GM12864 (cell line): ENCODE results near the gene PDE7B.

Experiments
- DNase-seq: peaks from one replicate; pipeline ENCODE4 v3.0.0-alpha.2; 2011; ENCODE audit warnings: low read depth
- H3K4me3 ChIP-seq: 2 replicates; pipeline ENCODE4 v1.5.1; 2011; ENCODE audit warnings: mild to moderate bottlenecking, low read depth, low read length, control low read depth
- TF ChIP-seq, protein P1 (sequence below): IDR thresholded peaks from 2 replicates; pipeline ENCODE4 v1.5.1; 2011; ENCODE audit warnings: low read depth, mild to moderate bottlenecking, moderate library complexity, low read length, control low read depth, inconsistent platforms; ENCODE audit errors: missing control alignments

PDE7B gene

DNA sequence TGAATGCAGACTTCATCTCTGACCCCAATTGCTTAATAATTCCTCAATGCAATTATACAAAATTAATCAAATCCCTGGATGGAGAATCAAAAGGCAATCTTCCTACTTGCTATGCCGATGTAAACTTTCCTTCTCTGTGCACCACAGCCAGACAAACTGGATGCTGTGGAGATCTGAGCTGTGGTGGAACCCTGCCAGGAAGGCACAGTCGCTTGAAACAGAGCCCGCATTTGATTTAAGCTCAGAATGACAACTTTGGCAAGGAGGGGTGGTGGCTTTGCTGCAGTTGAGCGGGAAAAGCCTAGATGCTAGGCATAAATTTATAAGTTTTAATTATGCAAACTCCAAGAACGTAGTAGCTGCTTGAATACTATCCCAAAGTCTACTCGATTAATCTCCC, 207.8 kb downstream of the PDE7B start:
- TF ChIP-seq, protein P1, sequence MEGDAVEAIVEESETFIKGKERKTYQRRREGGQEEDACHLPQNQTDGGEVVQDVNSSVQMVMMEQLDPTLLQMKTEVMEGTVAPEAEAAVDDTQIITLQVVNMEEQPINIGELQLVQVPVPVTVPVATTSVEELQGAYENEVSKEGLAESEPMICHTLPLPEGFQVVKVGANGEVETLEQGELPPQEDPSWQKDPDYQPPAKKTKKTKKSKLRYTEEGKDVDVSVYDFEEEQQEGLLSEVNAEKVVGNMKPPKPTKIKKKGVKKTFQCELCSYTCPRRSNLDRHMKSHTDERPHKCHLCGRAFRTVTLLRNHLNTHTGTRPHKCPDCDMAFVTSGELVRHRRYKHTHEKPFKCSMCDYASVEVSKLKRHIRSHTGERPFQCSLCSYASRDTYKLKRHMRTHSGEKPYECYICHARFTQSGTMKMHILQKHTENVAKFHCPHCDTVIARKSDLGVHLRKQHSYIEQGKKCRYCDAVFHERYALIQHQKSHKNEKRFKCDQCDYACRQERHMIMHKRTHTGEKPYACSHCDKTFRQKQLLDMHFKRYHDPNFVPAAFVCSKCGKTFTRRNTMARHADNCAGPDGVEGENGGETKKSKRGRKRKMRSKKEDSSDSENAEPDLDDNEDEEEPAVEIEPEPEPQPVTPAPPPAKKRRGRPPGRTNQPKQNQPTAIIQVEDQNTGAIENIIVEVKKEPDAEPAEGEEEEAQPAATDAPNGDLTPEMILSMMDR: no peak
- no peak for DNase-seq
- no peak overlapping the region for H3K4me3 ChIP-seq

DNA sequence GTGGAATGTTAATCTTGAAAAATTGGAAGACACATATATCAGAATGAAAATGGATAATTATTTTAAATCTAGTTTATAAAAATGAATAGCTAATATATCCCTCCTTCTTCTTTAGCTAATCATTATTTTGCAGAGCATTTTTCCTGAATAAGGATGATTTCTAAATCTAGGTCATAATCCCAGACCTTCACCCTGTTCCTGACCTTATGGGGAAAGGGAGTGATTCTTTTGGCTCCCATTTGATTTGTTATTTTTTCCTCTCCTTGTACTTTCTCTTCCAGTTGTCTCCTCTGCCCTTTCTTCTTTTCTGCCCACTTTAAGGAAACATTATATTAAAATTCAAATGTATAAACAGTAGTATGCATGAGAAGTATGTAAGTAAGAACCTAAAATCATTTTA, 208.6 kb downstream of the PDE7B start:
- no peak for DNase-seq
- H3K4me3 ChIP-seq: no peak overlapping the region
- TF ChIP-seq, protein P1: no peak

DNA sequence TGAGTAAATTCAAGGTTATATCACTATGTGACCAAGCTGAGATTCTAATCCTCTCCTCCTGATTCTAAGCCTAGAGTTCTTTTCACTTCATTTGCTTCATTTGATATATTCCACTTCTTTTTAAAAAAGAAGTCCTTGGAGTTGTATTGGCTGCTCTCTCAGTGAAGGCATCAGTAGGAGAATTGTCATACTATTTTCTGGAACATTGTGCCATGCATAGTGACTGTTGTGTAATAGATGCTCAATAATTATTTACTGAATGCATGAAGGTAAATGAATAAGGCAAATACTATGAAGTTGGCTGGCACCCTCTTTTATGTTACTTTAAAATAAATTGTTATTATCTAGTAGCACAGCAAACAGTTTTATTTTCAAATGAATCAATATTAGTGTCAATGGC, 209.3 kb downstream of the PDE7B start:
- DNase-seq: no peak
- TF ChIP-seq, protein P1: no peak

DNA sequence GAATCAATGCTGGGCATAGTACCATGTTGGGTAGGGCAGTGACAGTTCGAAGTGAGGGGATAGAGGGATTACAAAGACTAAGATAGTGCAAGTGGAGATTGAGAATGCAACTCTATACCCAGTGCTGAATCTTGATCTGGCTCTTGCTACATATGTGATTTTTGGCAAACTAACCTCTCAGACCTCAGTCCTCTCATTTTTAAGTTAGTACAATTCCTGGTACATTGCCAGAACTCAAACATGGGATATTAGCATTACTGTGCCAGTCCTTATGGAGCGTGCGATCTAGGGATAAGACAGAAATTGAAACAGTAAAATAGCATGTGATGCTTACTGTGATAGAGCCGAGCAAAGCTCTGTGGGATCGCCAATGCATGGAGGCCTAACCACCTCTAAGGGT, 210.2 kb downstream of the PDE7B start:
- TF ChIP-seq, protein P1: no peak
- H3K4me3 ChIP-seq: no peak overlapping the region
- DNase-seq: no peak

More for the DNA sequence above, 209.3 kb downstream of the PDE7B start:
- no peak overlapping the region for H3K4me3 ChIP-seq

DNA sequence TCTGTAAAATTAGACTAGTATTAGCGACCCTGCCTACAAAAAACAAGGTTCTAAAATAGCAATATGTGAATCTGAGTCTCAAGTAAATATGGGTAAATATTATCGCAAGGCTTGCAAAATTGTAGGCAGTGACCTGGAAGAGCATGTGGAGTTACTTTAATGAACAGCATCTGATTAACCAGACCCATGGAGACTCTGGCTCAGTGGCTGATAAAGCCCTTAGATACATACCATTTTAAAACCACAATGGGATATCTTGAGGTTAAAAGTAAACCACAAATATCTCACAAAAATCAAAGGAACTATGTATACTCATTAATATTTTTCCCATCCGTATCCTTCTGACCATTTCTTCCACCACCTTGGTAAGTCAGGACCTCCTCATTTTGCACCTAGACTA, 211.6 kb downstream of the PDE7B start:
- no peak for DNase-seq
- no peak overlapping the region for H3K4me3 ChIP-seq

DNA sequence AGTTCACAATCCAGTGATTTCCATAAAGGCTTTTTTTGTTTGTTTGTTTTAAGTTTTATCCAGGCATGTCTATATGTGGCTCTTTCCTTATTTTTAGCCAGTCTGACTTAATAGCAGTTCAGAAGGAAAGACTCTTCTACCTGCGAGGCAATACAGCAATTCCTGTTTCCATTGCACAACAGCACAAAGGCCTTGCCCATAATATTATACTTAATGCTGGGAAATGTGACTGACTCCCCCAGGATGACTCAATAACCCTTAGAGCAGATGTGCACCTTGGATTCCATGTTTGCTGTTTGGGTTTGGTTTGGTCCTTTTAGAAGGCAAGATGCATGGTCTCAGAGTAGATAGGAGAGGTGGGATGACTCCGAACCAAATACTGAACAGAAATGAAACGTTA, 214.5 kb downstream of the PDE7B start:
- no peak for DNase-seq
- no peak overlapping the region for H3K4me3 ChIP-seq
- TF ChIP-seq, protein P1: no peak

More for the DNA sequence above, 211.6 kb downstream of the PDE7B start:
- TF ChIP-seq, protein P1: no peak

DNA sequence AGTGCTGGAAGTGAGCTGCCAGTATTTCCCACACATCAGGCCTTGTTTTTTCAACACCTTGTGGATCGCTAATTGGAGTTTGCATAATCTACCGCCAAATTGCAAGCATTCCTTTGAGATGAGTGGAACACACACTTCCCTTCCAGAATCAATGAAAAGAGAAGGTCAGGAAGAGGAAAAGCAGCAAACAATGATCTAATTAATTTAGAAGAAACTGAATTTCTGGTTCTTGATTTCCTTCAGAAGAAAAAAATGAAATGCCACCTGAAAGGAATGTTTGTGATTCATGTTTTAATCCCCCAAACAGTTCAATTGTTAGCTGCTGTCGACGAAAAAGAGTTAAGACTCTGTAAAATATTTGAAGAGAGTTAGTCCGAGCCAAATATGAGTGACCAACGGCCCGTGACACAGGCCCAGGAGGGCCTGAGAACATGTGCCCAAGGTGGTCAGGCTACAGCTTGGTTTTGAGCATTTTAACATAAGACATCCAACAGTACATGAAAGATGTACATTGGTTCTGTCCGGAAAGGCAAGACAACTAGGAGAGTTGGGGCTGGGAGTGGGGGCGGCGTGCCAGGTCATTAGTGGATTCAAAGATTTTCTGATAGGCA, 216.3 kb downstream of the PDE7B start:
- no peak overlapping the region for H3K4me3 ChIP-seq
- TF ChIP-seq, protein P1: no peak
- no peak for DNase-seq
